DMS114 treated with DMSO at 0.1 percent for 48 hours (cell line): Measurements from ENCODE around the gene NKAIN1.
A peak's percentile ranks its signal among the peaks of the same experiment; 100 is the strongest.
"Not testable (repeated sequence)": the region's sequence is repeated elsewhere in the genome, so short reads cannot be mapped to it uniquely, and the experiment has no call there.

Source experiments
- DNase-seq: peaks from one replicate; lab custom pipeline; 2025; ENCODE audit not compliant: unreplicated experiment; lab: John Stamatoyannopoulos, UW

The NKAIN1 gene

DNA sequence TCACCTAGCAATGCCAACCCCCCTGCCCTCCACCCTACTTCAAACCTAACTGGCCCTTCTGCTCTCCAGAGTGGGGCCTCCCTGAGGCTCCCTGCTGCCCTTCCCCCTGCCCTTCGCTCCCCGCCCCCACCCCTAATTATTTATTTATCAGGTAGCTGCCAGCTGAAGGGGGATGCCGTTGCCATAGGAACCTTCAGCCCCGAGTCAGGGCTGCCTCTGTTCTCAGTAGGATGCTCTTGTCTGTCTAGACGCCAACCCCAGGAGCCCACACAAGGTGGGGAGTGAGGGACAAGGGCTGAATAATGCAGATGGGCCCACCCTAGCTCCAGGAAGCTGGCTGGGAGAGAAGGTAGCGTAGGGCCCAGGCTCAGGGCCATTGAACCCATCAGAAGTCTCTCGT, 41.1 kb downstream of the NKAIN1 start:
- no peak for DNase-seq

DNA sequence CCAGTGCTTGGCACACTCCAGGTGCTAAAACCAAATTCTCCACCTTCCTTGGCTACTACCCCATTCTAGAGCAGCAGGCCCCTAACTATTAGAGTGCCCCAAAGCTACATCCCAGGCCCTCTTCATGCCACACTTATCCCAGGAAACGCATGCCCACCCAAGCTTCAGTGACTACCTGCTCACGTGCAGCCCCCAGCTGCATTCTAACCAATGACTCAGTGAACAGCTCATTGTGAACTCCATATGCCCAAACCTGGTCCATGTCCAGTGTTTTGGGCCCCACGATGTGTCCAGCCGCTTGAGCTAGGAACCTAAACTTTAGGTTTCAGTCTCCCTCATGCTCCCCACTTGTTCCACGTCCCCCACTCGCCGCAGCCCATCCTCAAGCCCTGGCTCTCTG, 41.5 kb downstream of the NKAIN1 start:
- DNase-seq: no peak

DNA sequence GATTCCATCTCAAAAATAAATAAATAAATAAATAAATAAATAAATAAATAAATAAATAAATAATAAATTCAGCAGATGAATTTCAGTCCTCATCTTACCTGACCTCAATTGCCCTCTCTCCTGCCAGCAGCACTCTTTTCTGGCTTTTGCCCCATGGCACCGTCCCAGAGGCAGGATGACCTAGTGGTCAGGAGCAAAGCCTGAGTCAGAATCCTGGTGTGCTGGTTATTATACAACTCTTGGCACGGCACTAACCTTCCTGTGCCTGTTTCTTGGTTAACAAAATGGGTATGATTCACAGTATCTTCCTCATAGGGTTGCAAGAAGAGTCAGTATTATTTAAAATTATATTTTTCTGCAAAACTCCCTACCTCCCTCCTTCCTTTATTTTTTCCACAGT, 43.0 kb downstream of the NKAIN1 start:
- DNase-seq: no peak

DNA sequence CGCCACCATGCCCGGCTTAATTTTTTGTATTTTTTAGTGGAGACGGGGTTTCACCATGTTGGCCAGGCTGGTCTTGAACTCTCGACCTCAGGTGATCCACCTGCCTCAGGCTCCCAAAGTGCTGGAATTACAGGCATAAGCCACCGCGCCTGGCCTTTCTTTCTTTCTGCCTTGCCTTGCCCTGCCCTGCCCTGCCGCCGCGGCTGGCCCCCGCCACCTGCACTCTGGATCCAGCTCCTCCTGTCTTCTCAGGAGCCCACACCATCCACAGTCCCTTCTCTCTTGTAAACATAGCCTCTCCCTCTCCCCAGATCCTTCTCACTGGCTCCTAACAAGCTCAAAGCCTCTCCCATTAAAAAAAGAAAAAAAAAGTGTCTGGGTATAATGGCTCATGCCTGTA, 44.4 kb downstream of the NKAIN1 start:
- not testable (repeated sequence) for DNase-seq

DNA sequence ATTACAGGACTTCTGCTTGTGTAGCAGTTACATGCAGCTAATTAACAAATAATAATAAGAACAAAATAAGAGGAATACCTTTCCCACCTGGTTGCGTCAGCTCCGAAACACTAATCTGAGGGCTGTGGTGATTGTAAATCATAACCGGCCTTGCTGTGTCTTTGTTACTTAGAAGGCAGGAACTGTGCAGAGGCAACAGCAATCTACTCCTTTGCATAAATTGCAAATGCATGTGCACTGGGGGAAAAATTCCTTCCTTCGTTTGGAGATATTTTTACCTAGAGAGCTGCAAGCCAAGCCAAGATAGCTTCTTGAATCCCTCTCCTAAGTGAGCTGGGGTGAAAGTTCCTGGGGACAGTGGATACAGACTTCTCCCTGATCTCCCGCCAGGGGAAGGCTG, 46.0 kb downstream of the NKAIN1 start:
- DNase-seq: no peak

DNA sequence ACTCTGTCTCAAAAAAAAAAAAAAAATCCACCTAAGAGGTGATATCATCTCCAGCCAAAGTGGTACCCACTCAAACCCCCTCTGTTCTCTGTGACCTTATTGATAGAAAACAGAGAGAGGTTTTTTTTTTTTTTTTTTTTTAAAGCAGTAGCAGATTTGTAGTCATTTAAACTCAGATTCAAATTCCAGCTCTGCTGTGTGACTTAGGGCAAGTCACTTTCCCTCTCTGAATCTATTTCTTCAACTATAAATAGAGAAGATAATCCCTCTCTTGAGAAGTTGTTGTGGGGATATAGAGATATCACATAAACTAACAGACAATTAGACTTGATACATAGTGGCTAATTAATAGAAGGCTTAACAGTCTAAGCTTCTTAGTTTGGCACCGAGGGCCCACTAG, 48.4 kb downstream of the NKAIN1 start:
- DNase-seq: no peak

DNA sequence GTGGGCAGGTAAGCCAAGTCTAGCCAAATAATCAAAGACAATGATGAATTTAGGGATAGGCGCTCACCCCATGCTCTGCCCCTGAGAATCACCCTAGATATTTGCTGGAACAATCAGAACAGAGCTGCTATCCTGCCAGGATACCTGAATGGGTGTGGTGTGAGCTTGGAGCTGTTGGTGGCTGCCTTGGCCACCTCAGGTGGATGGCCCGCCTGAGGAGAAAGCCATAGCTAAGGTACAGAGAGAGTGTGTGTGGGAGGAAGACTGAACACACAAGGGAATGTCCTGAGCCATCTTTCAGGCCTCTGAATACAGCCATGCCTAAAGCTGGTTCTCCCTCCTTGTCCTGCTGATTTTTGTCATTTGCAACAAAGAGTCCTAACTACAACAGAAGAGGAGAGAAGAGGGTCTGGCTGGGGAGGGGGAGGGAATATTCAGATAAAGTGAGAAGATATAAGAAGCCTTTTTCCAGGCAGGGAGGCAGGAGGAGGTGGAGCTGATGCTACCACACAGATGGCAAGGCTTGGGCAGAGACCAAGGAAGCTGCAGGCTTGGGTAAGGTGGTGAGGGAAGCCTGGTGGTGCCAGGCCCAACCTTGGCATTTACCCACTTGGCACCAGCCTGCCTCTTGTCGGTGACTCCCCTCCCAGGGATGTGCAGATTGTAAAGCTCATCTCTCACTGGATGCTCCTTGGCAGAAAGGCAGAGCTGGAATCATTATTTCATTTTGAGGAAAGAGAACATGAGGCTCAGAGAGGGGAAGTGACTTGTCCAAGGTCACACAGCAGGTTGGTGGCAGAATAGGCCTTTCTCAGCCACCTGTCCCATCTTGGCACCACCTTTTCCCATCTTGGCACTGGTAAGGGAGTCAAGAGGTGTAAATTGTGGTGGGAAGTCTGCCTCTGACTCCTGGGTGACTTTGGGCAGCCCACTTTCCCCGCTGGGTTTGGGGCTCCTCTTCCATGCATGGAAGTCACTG, 49.7 kb downstream of the NKAIN1 start:
- no peak for DNase-seq

DNA sequence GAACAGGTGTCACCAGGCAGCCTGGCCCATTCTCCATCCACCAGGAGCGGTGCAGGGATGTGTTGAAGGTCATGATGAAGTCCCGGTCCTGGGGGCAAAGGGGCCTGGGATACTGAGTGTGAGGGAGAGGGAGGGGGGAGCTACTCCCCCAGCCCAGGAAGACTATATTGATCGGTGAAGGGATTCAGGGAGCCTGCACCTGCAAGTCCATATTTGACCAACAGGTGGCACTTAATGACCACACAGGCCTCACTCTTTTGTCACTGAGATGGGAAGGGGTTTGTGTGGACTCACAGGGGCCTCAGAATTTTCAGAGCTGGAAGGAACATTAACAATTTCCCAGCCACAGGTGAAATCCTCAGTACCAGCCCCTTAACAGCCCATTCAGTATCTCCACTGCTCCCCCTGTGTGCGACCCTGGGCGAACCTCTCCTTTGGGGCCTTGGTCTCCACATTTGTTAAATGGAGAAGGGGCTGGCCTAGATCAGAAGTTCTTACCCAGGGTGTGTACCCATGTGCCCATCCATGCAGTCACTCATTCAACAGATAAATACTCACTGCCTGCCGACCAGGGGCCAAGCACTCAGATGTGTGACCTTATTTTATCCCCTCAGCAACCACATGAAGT, 55.6 kb downstream of the NKAIN1 start:
- DNase-seq: peak; percentile 18

DNA sequence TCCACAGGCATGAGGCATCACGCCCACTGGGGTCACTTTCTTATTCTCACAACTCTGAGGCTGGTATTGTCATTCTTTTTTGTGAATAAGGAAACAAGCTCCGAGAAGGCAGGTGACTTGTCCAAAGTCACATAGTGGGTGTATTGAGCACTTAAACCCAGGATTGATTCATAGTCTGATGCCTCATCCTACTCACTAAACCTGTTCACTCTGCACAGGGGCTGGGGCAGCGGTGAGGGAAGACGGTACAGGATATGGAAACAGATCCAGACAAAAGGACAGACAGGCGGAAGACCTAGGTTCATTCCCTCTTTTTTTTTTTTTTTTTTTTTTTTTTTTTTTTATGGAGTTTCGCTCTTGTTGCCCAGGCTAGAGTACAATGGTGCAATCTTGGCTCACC, 56.6 kb downstream of the NKAIN1 start:
- DNase-seq: no peak

DNA sequence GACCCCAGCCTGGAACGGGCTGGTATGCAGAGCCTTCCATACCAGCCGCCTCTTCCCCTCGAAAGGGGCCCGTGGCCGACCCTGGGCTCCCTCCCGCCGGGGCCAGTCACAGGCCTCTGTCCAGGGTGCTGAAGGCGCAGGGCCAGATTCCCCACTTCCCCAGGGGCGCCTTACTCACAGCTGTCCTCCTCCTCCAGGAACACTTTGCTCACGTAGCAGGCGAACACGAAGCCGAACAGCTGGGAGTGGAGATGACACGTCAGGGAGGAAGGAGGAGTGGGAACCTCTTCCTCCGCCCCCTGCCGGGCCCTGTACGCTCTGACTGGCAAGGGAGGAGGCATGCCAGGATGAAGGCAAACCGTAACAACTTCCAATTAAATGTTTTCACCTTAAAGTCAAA, 57.3 kb downstream of the NKAIN1 start:
- no peak for DNase-seq

DNA sequence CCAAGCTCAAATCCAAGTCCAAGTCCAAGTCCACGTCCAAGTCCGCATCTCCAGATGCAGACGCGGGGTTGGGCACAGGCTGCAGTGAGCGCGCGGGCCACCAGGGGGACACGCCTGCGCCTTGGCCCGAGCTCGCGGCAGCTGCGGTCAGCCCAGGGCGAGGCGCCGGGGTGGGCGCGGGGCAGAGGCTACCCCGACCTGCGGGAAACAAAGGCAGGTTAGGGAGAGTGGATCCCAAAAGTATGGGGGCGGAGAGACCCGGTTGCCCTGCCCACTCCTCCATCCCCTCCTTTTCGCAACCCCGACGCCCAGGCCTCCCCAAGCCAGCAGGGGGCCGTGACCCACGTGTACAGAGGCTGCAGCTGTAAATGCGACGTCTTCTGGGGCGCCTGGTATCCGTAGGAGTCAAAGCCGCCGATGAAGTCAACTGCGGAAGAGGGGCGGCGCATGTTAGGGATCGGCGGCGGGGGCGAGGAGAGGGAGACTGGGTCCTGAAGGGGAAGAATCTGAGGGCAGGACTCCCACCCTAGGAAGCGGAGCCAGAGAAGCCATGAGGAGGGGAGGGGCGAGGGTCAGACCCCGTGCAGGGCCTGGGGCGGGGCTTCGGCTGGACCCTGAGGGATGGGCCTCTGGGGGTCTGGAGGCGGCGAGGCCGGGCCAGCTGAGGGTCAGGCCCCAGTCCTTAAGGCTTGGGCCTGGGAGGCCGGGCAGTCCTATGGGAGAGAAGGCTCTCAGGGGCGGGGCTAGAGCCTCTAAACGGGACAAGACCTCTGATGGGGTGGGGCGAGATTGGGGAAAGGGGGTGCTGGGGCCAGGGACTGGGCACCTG, 58.0 kb downstream of the NKAIN1 start:
- DNase-seq: no peak

DNA sequence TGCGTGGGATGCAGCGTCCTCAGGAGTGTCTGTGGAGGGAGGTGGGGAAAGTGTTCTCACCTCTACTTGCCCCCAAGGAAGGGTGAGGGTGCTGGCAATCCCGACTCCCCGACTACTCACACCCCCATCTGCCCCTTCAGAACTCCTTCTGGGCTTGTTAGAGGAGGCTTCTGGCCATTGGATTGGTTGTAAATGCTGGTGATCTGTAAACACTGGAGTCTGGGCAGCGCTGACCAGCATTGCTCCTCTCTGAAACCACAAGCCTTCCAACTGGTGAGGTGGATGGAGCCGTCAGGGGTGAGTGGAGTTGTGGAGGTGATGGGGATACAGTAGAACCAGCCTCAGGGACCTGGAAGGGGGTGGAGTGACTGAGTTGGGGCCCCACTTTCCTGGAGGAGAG, 59.3 kb downstream of the NKAIN1 start:
- DNase-seq: no peak

DNA sequence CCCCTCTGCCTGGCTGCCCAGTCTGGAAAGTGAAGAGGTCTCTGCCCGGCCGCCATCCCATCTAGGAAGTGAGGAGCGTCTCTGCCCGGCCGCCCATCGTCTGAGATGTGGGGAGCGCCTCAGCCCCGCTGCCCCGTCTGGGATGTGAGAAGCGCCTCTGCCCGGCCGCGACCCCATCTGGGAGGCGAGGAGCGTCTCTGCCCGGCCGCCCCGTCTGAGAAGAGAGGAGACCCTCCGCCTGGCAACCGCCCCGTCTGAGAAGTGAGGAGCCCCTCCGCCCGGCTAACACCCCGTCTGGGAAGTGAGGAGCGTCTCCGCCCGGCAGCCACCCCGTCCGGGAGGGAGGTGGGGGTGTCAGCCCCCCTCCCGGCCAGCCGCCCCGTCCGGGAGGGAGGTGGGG, 63.4 kb downstream of the NKAIN1 start:
- DNase-seq: not testable (repeated sequence)

DNA sequence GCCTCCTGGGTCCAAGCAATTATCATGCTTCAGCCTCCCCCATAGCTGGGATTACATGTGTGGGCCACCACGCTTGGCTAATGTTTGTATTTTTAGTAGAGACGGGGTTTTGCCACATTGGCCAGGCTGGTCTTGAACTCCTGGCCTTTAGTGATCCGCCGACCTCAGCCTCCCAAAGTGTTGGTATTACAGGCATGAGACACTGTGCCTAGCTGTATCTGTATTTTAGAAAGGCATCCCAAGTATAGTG, 69.3 kb downstream of the NKAIN1 start:
- no peak for DNase-seq

DNA sequence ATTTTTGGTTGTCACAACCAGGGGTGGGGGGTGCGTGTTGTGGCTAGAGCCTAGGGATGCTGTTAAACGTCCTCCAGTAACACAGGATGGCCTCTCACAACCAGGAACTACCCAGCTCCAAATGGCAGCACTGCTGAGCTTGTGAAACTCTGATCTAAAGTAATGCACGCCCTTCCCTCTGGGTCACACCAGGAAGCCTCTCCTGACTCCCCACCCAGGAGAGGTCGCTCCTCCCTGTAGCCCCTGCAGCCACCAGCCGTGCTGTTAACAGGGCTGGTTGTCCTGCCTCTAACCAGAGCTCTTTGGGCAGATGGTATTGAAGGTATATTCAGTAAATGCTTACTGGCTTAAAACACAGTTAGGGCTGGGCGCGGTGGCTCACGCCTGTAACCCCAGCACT, 73.2 kb downstream of the NKAIN1 start:
- no peak for DNase-seq

DNA sequence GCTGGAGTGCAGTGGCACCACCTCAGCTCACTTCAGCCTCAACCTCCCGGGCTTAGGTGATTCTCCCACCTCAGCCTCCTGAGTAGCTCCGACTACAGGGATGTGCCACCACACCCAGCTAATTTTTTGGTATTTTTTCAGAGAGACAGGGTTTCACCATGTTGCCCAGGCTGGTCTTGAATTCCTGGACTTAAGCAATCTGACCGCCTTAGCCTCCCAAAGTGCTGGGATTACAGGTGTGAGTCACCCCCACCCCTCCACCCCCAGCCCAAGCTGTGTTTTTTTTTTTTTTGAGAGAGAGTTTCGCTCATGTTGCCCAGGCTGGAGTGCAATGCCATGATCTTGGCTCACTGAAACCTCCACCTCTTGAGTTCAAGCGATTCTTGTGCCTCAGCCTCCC, 75.4 kb downstream of the NKAIN1 start:
- no peak for DNase-seq

DNA sequence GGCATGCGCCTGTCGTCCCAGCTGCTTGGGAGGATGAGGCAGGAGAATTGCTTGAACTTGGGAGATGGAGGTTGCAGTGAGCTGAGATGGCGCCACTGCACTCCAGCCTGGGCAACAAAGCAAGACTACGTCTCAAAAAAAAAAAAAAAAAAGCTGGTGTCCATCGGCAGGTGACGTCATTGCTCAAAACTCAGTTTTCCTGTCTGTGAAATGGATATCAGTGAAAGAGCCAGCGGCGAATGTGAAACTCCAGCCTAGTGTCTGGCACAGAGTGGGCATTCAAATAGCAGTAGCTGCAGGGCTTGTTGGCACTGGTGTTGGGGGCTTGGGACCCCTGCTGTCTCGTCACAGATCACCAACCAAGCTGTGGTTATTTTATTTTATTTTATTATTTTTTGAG, 75.8 kb downstream of the NKAIN1 start:
- DNase-seq: no peak

DNA sequence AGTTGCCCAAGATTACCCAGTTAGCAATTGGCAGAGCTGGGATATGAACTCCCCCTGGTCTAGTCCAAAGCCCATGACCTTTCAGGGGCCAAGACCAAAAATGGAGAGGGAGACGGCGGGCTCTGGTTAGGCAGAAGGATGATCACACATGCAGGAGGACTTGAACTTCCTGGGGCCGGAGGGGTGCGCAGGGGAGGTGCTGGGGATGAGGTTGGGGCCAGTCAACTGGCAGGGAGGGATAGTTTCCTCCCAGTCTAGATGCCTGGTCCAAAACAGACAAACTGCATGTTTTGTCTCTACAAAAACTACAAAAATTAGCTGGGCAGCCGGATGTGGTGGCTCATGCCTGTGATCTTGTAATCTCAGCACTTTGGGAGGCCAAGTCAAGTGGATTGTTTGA, 78.1 kb downstream of the NKAIN1 start:
- no peak for DNase-seq

DNA sequence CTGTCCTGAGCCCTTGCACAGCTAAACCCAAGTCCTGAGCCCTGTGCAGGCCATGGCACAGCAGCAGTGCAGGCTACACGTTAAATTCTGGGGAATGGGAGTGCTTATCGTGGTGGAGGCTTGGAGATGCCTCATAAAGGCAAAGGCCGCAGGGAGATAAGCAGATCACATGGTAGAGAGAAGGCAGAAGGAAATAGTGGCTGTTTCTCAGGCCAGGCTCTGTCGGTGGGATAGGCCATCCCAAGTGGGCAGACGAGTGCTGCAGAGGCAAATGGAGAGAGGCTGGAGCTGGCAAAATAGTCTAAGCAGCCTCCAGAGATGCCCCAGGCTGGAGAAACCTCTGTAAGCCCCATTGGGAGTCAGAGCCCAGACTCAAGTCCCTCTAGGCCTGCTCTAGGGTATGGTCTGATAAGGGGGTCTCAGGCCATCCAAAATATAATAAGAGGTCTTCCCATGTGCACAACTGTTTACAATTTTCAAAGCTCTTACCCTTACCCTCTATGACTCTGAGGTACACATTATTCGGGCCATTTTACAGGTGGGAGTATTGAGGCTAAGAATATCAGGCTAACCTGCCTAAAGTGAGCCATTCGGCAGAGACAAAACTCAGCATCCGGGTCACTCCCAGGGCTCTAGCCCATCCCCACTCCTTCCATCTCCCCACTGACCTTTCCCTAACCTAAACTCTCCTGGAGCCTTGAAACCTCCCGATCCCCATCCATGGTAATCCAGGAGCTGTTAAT, 79.6 kb downstream of the NKAIN1 start:
- DNase-seq: no peak

DNA sequence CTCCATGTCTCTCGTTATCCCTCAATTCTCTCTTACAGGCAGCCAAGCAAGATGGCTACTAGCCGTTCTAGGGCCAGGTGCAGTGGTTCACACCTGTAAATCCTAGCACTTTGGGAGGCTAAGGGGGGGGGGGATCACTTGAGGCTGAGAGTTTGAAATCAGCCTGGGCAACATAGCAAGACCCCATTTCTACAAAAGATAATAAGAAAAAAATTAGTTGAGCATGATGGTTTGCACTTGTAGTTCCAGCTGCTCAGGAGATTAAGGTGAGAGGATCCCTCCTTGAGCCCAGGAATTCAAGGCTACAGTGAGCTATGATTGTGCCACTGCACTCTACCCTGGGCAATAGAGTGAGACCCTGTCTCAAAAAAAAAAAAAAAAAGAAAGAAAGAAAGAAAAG, 80.4 kb downstream of the NKAIN1 start:
- no peak for DNase-seq

DNA sequence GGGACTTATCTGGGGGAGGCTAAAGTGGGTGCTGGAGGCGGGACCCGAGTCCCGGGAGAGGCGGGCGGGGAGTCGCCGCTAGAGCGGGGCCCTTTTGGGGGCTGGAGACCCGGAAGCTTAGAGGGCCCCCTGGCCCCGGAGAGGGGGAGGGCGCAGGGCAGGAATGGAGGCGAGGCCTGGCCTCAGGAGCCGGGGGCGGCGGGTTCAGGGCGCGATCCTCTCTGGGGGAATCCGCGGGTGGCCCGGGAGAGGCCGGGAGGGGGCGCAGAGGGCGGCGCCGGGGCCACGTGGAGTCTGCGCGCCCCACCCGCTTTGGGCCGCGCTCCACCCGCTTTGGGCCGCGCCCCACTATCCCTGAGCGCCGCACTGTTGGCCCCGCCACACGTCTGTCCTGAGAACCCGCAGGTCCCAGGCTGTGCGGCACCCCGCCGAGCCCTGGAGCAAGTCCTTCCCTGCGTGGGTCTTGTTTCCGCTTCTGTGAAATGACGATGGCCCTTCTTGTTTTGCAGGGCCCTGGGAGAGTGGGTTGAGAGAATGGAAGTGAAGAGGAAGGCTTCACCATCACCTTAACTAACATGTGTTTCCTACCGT, 84.4 kb downstream of the NKAIN1 start:
- peak; percentile 26 for DNase-seq
